ENCODE data around the gene ZNF697. TPM values are rescaled to one million over a fixed set of nuclear protein-coding genes. Genes with fewer than 3 reads are reported as not detected.
"Not testable (repeated sequence)": the region's sequence is repeated elsewhere in the genome, so short reads cannot be mapped to it uniquely, and the experiment has no call there.

The ZNF697 gene
- total RNA-seq, 3 donors from 2014 or later (not counting 1 experiment from before 2014, with no cell fraction given) = 0.09 to 0.45 TPM; not detected in 1

DNA sequence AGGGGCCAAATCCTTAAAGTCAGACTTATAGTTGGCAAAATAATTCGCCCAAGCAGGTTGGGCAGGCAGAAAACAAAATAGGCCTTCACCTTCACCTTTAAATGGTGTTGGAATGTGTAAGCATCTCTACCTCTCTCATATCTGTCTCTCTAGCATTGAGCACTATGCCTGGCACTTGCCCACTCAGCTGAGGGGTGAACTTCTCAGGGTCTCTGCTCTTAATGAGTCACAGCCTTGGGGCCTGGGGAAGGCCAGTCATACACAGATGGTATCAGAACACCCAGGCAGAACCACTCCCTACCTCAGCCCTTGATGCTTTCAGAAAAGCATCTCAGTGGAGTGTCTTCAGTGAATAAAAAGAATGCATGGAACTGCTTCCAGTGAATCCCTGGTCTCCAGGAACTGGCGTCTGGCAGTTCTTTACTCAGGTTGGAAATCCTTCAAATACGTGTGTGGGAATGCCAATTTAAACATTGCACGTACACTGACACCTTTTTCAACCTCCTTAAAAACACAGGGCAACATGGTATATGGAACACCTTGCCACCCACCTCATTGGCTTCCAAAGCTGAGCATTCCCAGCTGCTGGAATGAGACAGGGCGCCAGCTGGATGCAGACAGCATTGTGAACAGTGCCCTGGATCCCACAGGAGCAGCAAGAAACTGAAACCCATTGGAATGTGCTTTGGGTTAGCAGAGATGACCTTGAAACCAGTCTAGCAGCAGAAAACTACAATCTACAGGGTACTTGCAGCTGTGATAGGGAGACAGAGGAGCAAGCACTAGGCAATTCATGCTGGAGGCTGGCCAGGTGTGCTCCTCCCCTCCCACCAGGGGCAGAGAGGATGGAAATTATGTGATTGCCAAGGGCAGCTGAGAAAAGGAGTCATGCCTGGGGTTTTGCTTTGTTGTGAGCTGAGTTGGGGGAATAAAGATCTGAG is 30.0 kb downstream of the ZNF697 start:
- Mint-ChIP-seq H3K4me1 (no peaks in the 10 kb centered on the region), H3K4me3 (no peak overlapping the region), H3K27ac (no peak overlapping the region), H3K27me3 (ENCODE audit: low read depth in 2 of 2) (no peaks in the 10 kb centered on the region), H3K36me3 (no peaks in the 10 kb centered on the region), H3K9me3 (no peaks in the 10 kb centered on the region)
- 63% methylated on average over 4 of the region's 5 CpGs for WGBS (ENCODE audit: insufficient coverage)
- intact Hi-C loops (cut with micrococcal nuclease) = no loop called here
- Histone ChIP-seq H3K4me1 (ENCODE audit: control insufficient read depth, insufficient read depth, low read length) (no peaks in the 10 kb centered on the region), H3K9me3 (ENCODE audit: control insufficient read depth, insufficient read depth, low read length) (no peaks in the 10 kb centered on the region), H3K4me3 (ENCODE audit: low read length) (no peak overlapping the region), H3K27me3 (ENCODE audit: control insufficient read depth, insufficient read depth, low read length) (no peaks in the 10 kb centered on the region), H3K36me3 (ENCODE audit: control insufficient read depth, insufficient read depth, low read length) (no peaks in the 10 kb centered on the region), H3K27ac (ENCODE audit: low read length) (no peak overlapping the region)
- DNase-seq = no peak
- ATAC-seq = no peak
- TF ChIP-seq, protein P1, sequence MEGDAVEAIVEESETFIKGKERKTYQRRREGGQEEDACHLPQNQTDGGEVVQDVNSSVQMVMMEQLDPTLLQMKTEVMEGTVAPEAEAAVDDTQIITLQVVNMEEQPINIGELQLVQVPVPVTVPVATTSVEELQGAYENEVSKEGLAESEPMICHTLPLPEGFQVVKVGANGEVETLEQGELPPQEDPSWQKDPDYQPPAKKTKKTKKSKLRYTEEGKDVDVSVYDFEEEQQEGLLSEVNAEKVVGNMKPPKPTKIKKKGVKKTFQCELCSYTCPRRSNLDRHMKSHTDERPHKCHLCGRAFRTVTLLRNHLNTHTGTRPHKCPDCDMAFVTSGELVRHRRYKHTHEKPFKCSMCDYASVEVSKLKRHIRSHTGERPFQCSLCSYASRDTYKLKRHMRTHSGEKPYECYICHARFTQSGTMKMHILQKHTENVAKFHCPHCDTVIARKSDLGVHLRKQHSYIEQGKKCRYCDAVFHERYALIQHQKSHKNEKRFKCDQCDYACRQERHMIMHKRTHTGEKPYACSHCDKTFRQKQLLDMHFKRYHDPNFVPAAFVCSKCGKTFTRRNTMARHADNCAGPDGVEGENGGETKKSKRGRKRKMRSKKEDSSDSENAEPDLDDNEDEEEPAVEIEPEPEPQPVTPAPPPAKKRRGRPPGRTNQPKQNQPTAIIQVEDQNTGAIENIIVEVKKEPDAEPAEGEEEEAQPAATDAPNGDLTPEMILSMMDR (IDR thresholded peaks at IDR 0.05) = no peak

DNA sequence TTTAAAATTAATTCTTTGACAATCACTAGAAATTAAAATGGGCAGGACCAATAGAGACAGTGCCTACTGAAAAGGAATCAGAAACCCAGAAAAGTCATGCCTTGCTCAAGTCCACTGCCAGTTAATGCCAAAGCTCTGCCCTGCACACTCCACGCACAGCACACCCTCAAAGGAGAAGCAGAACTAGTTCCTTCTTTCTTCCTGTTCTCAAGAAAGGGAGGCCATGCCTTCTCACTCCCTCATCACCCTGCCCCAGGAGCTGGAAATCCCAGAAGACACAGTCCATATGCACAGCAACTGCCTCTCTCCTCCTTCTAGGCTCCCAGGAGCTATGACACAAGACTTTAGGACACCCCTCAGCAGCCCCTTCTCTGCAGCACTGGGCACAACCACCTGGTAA is 31.3 kb downstream of the ZNF697 start:
- H3K9me3 Mint-ChIP-seq; H3K27ac ChIP-seq (ENCODE audit: low read length); H3K27me3 ChIP-seq (ENCODE audit: control insufficient read depth, insufficient read depth, low read length); H3K36me3 Mint-ChIP-seq; H3K4me3 ChIP-seq (ENCODE audit: low read length); DNase-seq; ATAC-seq; H3K4me1 ChIP-seq (ENCODE audit: control insufficient read depth, insufficient read depth, low read length); H3K4me1 Mint-ChIP-seq; H3K27me3 Mint-ChIP-seq (ENCODE audit: low read depth in 2 of 2); intact Hi-C loops (cut with micrococcal nuclease); H3K27ac Mint-ChIP-seq; H3K4me3 Mint-ChIP-seq; H3K9me3 ChIP-seq (ENCODE audit: control insufficient read depth, insufficient read depth, low read length); H3K36me3 ChIP-seq (ENCODE audit: control insufficient read depth, insufficient read depth, low read length): not testable (repeated sequence)
- WGBS (ENCODE audit: insufficient coverage) = no CpG with 5 or more reads among the region's 1 CpG

DNA sequence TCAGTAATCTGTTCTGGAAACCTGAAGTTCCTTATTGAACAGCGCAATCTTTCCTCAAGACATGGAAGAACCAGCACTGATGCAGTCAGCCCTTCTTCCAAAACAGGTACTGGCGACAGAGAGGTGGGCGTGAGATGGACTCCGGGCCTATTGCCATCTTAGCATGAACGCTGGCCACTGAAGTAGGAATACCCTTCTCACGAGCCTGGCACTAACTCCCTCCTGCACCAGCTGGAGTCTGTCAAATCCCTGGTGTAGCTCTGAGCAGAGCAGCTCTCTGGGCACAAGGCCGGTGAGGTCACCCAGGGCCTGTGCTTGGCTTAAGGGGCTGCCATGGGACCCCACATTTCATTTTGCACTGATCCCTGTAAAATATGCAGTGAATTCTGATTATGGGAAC is 33.0 kb downstream of the ZNF697 start:
- not testable (repeated sequence) for H3K27me3 ChIP-seq (ENCODE audit: control insufficient read depth, insufficient read depth, low read length)

DNA sequence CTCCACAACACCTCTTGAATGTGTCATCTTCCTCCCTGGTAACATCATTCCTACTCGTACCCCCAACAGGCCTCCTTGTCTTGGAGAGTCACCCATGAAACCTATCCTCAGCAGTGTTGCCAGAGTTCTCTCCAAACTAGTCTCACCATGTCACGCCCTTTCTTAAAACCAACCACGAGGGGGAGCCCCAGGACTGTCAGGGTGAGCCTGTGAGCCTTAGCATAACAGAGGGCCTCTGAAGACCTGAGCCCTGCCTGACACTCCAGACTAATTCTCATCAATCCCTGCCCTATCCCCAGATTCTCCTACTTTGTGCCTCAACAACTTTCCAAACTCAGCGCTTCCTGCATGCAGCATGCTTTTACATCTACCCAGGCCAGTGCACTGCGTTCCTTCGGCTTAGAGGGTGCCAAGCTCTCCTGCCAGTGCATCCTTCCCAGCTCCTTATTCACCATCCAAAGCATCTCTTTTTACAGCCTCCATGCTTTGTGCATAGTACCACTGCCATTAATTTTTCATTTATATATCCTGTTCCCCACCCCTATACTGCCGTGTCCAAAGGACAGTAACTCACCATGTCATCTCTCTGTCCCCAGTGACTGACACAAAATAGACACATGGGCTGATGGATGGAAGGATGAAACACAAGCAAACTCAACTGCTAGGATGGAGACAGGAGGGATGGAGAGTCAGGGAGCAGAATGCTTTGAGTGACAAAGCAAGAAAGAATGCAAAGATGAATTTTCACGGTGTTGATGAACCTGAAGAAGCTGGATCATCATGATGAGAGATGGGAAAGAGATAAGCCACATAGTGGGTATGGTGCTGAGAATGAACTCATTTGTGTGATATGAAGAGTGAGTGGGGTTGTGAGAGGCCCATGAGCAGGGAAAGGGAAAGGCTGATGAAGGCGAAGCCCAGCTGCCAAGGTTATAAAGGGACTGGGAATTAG is 34.0 kb downstream of the ZNF697 start:
- Histone ChIP-seq H3K27me3 (ENCODE audit: control insufficient read depth, insufficient read depth, low read length) (no peaks in the 10 kb centered on the region), H3K4me1 (ENCODE audit: control insufficient read depth, insufficient read depth, low read length) (no peaks in the 10 kb centered on the region), H3K9me3 (ENCODE audit: control insufficient read depth, insufficient read depth, low read length) (no peaks in the 10 kb centered on the region), H3K36me3 (ENCODE audit: control insufficient read depth, insufficient read depth, low read length) (no peaks in the 10 kb centered on the region), H3K27ac (ENCODE audit: low read length) (no peak overlapping the region), H3K4me3 (ENCODE audit: low read length) (no peak overlapping the region)
- 59% methylated on average over 9 of the region's 9 CpGs for WGBS (ENCODE audit: insufficient coverage)
- H3K4me3 Mint-ChIP-seq = no peak overlapping the region
- DNase-seq (peak in 1 of 2 donors; percentile 68), ATAC-seq (peak in 2 of 3 donors; percentile 52 to 67)
- H3K4me1 Mint-ChIP-seq = peaks cover 3 to 4% of the 10 kb centered on the region in 2 donors
- intact Hi-C loops (cut with micrococcal nuclease) = loop anchor here (1.0 kb wide), 1 partner anchor 61 kb away; no protein-coding TSS in a partner anchor
- TF ChIP-seq, protein P1 (IDR thresholded peaks at IDR 0.05) = peak; percentile 18
- no peaks in the 10 kb centered on the region for H3K36me3 Mint-ChIP-seq
- no peak overlapping the region for H3K27ac Mint-ChIP-seq
- H3K27me3 Mint-ChIP-seq (ENCODE audit: low read depth in 2 of 2) = peaks cover 0 to 4% of the 10 kb centered on the region in 2 donors
- H3K9me3 Mint-ChIP-seq = no peaks in the 10 kb centered on the region

More for the DNA sequence above, 33.0 kb downstream of the ZNF697 start:
- H3K9me3 Mint-ChIP-seq; intact Hi-C loops (cut with micrococcal nuclease); H3K9me3 ChIP-seq (ENCODE audit: control insufficient read depth, insufficient read depth, low read length); H3K4me3 ChIP-seq (ENCODE audit: low read length); DNase-seq; H3K4me3 Mint-ChIP-seq; H3K27ac Mint-ChIP-seq; H3K36me3 Mint-ChIP-seq; H3K27ac ChIP-seq (ENCODE audit: low read length); H3K4me1 Mint-ChIP-seq; H3K36me3 ChIP-seq (ENCODE audit: control insufficient read depth, insufficient read depth, low read length); H3K4me1 ChIP-seq (ENCODE audit: control insufficient read depth, insufficient read depth, low read length); H3K27me3 Mint-ChIP-seq (ENCODE audit: low read depth in 2 of 2); ATAC-seq: not testable (repeated sequence)
- WGBS (ENCODE audit: insufficient coverage) = 66% methylated on average over 6 of the region's 7 CpGs
